Measurements from ENCODE around the gene RASGEF1C. TPM values are rescaled to one million over a fixed set of nuclear protein-coding genes. Genes with fewer than 3 reads are reported as not detected.

RASGEF1C gene
- total RNA-seq, 2 experiments from 2014 or later = not detected

DNA sequence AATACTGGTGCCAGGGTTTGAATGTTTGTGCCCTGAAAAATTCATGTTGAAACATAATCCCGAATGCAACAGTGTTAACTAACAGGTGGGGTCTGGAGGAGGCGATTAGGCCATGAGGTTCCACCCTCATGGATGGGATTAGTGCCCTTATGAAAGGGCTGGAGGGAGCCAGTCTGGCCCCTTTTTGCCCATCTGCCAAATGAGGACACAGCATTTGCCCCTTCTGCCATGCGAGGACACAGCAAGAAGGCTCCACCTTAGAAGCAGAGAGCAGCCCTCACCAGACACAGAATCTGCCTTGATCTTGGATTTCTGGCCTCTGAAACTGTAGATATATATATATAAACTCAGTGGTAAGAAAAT lies 104.9 kb downstream of the RASGEF1C start:
- CTCF ChIA-PET = interaction anchor here (1.0 to 1.1 kb wide), 2 partner anchors 11 to 13 kb away, joined by 3 read pairs; no protein-coding TSS in a partner anchor

DNA sequence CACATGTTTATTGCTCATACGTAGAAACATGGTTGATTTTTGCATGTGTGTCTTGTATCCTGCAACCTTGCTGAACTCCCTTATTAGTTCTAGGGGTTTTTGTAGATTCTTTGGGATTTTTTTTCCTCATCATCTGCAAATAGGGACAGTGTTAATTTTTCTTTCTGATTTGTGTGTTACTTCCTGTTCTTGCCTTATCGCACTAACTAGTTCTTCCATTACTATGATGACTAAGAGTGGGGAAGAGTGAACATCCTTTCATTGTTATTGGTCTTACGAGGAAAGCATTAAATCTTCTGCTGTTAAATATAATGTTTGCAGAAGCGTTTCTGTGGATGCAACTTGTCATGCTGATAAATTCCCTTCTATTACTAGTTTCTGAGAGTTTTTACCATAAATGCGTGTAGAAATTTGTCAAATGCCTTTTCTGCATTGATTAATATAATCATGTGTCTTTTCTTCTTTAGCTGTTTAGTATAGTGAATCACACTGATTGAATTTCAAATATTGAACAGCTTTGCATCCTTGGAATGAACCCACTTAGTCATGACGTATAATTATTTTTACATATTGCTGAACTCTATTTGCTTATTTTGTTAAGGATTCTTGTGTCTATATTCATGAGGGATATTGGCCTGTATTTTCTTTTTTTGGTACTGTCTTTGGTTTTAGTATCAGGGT lies 105.4 kb downstream of the RASGEF1C start:
- Mint-ChIP-seq H3K4me3 (no peak overlapping the region), H3K36me3 (ENCODE audit: low read depth) (peaks cover 9% of the 10 kb centered on the region), H3K27me3 (peaks cover 4% of the 10 kb centered on the region), H3K9me3 (ENCODE audit: low read depth) (peaks cover 13% of the 10 kb centered on the region), H3K27ac (no peak overlapping the region), H3K4me1 (no peaks in the 10 kb centered on the region)
- ChIA-PET CTCF (interaction anchor here (1.0 to 1.1 kb wide), 2 partner anchors 10 to 12 kb away, joined by 3 read pairs; no protein-coding TSS in a partner anchor), POLR2A (no interaction called here)
- no peak for DNase-seq
- ATAC-seq = no peak
- intact Hi-C loops (cut with DNase I, micrococcal nuclease) = no loop called here

More for the DNA sequence above, 104.9 kb downstream of the RASGEF1C start:
- intact Hi-C loops (cut with DNase I, micrococcal nuclease) = no loop called here
- no peak for ATAC-seq
- DNase-seq = no peak
- no peak overlapping the region for H3K4me3 Mint-ChIP-seq
- no peaks in the 10 kb centered on the region for H3K4me1 Mint-ChIP-seq
- H3K9me3 Mint-ChIP-seq (ENCODE audit: low read depth) = peaks cover 13% of the 10 kb centered on the region
- H3K27ac Mint-ChIP-seq = no peak overlapping the region
- POLR2A ChIA-PET = no interaction called here
- peaks cover 9% of the 10 kb centered on the region for H3K36me3 Mint-ChIP-seq (ENCODE audit: low read depth)
- peaks cover 4% of the 10 kb centered on the region for H3K27me3 Mint-ChIP-seq

DNA sequence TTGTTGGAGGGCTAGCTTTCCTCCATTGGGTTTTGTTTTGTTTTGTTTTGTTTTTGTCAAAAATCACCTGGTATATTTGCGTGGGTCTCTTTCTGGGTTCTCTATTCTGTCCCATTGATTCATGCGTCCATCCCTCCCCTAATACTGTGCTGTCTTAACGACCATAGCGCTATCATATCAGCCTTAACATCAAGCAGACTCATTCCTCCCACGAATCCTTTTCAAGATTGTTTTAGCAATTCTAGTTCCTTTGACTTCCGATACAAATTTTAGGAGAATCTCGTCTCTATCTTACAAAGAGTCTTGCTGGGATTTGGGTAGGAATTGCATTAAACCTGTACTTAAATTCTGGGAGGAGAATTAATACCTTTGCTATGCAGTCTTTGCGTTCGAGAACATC lies 106.4 kb downstream of the RASGEF1C start:
- intact Hi-C loops (cut with DNase I, micrococcal nuclease) = no loop called here
- Mint-ChIP-seq H3K36me3 (ENCODE audit: low read depth) (peaks cover 7% of the 10 kb centered on the region), H3K9me3 (ENCODE audit: low read depth) (peaks cover 11% of the 10 kb centered on the region), H3K27ac (no peak overlapping the region), H3K4me3 (no peak overlapping the region), H3K4me1 (no peaks in the 10 kb centered on the region), H3K27me3 (peaks cover 4% of the 10 kb centered on the region)
- POLR2A ChIA-PET = no interaction called here
- no peak for ATAC-seq
- no peak for DNase-seq
- CTCF ChIA-PET = no interaction called here

DNA sequence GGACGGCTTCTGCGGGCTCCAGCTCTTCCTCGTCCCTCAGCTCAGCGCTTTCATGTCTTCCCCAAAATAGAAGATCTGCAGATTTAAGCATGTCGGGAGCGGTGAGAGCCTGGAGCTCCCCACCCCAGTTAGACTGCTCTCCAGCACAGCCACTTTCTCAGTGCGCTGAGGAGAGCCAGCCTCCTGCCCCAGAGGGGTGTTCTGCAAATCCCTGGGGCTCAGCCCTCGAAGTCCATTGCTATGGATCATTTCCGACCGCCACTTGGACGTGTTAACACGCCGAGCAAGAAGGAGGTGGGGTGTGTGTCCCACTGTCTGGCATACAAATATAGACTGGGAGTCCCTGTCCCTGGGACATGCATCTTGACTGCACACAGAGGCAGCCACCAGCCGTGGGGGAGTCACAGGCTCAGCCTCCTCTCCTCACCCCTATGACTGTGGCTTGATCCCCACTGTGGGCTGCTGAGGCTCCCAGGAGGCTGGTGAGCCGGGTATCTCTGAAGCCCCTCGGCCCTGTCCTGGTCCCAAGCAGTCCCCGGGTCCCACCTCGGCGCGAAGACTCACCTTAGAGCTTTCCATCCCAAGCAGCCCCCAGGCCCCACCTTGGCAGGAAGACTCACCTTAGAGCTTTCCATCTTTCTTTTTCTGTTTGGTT lies 107.4 kb downstream of the RASGEF1C start:
- no peak for ATAC-seq
- POLR2A ChIA-PET = no interaction called here

DNA sequence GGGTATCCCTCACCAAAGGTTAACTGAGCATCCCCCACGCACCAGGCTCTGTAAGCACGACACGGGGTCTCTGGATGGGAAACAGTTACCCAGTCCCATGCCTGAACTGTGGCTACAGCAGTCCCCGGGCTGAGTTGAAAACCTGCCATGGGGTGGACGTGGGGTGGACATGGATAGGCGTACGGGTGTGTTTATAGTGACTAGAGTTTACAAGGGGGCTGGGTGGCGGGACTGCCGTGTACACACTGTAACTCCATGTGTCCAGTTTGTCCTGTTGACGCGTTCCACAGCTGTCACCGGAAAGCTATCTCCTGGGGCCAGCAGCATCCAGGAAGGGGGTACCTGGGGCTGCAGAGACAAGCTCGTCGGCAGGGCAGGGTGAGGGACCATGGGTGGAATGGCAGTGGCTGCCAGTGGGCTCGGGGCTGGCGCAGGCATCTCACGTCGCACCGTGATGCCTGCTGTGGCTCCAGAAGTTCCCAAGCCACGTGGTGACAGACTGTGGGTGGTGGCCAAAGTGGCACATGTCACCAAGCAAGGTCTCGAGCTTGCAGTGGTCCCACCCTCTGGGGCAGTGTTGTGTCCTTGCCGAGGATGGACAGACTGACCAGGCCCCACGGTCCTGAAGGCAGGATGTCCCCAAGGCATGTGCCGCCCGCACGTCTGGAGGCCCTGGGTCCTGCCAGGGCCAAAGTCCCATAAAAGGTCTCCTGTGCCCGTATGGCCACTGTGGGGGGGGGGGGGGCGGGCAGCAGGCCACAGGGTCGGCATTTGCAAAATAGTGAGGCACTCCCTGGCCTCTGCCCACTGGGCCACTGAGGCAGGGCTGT lies 108.2 kb downstream of the RASGEF1C start:
- intact Hi-C loops (cut with DNase I, micrococcal nuclease) = no loop called here
- Mint-ChIP-seq H3K9me3 (ENCODE audit: low read depth) (no peaks in the 10 kb centered on the region), H3K36me3 (ENCODE audit: low read depth) (no peaks in the 10 kb centered on the region), H3K4me3 (no peak overlapping the region), H3K27ac (no peak overlapping the region), H3K27me3 (no peaks in the 10 kb centered on the region), H3K4me1 (no peaks in the 10 kb centered on the region)
- POLR2A ChIA-PET = no interaction called here
- ATAC-seq (no peak), DNase-seq (no peak)
- CTCF ChIA-PET = no interaction called here

More for the DNA sequence above, 107.4 kb downstream of the RASGEF1C start:
- peaks cover under 1% of the 10 kb centered on the region for H3K27me3 Mint-ChIP-seq
- no peak for DNase-seq
- no peak overlapping the region for H3K4me3 Mint-ChIP-seq
- no peaks in the 10 kb centered on the region for H3K4me1 Mint-ChIP-seq
- H3K9me3 Mint-ChIP-seq (ENCODE audit: low read depth) = peaks cover 5% of the 10 kb centered on the region
- peaks cover 2% of the 10 kb centered on the region for H3K36me3 Mint-ChIP-seq (ENCODE audit: low read depth)
- intact Hi-C loops (cut with DNase I, micrococcal nuclease) = no loop called here
- H3K27ac Mint-ChIP-seq = no peak overlapping the region
- CTCF ChIA-PET = no interaction called here

DNA sequence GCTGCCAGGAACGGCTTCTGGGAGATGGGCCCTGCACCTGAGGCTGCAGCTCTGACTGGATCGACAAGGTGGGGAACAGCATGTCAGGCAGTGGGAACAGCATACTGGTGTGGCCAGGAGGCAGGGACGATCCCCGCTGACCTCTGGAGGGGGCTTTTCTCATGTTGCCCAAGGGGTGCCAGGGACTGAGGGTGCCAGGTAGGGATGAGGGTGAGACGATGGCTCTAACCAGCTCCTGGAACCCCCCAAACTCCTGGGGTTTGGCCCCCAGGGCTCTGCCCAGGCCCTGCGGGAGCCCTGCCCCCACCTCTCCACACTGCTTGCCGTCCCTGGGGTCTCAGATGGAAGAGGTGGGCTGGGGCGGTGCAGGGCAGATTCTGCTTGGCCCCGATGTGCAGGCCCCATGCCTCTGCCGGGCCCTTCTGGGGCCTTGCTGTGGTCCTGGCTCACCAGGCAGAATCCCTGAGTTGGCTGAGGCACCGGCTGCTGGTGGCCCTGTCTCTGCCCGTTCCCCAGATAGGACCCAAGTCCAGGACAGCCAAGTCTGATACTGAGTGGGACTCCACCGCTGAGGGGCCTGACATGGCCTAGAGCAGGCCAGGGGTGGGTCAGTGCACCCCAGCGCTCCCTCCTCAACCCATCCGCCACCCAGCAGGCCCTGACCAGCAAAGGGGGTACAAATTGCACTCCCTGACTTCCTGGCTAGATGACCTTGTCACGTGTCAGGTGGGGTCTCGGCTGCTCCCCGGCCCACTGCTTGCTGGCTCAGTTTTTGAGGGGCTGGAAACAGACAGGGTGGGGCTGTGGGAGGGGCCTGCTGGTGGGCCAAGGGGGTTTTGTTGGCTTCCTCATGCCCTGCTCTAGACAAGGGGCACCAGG lies 109.0 kb downstream of the RASGEF1C start:
- no peak overlapping the region for H3K4me3 Mint-ChIP-seq

DNA sequence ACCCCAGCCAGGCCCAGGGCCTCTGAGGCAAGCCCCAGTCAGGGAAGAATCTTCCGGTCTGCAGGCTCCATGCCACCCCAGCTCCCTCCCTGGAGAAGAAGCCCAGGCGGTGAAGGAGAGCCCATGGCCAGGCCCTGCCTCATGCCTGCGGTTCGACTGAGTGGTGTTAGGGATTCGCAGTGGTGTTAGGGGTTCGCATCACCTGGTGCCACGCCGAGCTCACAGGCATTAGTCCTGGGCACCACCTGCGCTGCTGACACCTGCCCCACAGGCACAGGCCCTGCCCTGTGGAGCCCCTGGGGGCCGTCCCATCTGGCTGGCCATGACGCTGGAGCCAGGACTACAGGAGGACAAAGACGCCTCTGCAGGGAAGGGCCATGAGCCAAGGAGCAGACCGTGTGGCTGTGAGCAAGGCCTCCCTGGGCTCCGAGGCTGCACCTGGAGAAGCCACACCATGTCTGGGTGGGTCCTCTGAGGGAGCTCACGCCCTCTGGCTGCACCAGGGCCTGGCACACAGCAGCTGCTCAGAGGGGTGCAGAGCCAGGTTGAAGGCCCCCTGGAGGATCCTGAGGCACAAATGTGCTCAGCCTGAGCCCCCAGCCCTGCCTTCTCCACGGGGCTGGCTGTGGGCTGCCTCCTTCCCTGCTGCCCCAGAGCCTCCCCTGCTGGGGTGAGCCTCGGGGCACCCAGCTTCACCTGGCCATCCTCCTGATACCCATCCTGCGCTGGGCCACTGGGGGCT lies 109.8 kb downstream of the RASGEF1C start:
- no peaks in the 10 kb centered on the region for H3K27me3 Mint-ChIP-seq
- no peaks in the 10 kb centered on the region for H3K36me3 Mint-ChIP-seq (ENCODE audit: low read depth)
- ChIA-PET POLR2A (no interaction called here), CTCF (no interaction called here)
- no peak overlapping the region for H3K4me3 Mint-ChIP-seq
- intact Hi-C loops (cut with DNase I, micrococcal nuclease) = no loop called here
- H3K4me1 Mint-ChIP-seq = no peaks in the 10 kb centered on the region
- no peak for ATAC-seq
- no peak for DNase-seq
- H3K9me3 Mint-ChIP-seq (ENCODE audit: low read depth) = no peaks in the 10 kb centered on the region
- H3K27ac Mint-ChIP-seq = no peak overlapping the region

More for the DNA sequence above, 109.0 kb downstream of the RASGEF1C start:
- Mint-ChIP-seq H3K27ac (no peak overlapping the region), H3K4me1 (no peaks in the 10 kb centered on the region), H3K9me3 (ENCODE audit: low read depth) (no peaks in the 10 kb centered on the region), H3K27me3 (no peaks in the 10 kb centered on the region), H3K36me3 (ENCODE audit: low read depth) (no peaks in the 10 kb centered on the region)
- CTCF ChIA-PET = no interaction called here
- DNase-seq = no peak
- intact Hi-C loops (cut with DNase I, micrococcal nuclease) = no loop called here
- POLR2A ChIA-PET = no interaction called here
- no peak for ATAC-seq

DNA sequence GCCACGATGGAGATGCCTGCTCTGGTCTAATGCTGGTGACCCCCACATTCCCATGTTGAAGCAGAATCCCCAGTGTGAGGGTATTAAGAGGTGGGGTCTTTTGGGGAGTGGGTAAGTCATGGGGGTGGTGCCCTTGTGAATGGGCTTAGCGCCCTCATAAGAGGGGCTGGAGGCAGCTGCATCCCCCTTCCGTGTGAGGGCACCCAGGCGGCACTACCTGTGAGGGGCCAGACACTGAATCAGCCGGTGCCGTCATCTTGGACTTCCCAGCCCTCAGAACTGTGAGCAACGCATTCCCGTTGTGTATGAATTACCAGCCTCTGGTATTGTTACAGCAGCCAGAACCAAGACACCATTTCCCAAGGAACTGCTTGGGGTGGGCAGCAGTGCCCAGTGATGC lies 110.5 kb downstream of the RASGEF1C start:
- Mint-ChIP-seq H3K4me3 (no peak overlapping the region), H3K4me1 (no peaks in the 10 kb centered on the region), H3K27me3 (no peaks in the 10 kb centered on the region), H3K27ac (no peak overlapping the region), H3K9me3 (ENCODE audit: low read depth) (no peaks in the 10 kb centered on the region), H3K36me3 (ENCODE audit: low read depth) (no peaks in the 10 kb centered on the region)
- intact Hi-C loops (cut with DNase I, micrococcal nuclease) = no loop called here
- ChIA-PET CTCF (no interaction called here), POLR2A (no interaction called here)
- no peak for ATAC-seq
- DNase-seq = no peak

DNA sequence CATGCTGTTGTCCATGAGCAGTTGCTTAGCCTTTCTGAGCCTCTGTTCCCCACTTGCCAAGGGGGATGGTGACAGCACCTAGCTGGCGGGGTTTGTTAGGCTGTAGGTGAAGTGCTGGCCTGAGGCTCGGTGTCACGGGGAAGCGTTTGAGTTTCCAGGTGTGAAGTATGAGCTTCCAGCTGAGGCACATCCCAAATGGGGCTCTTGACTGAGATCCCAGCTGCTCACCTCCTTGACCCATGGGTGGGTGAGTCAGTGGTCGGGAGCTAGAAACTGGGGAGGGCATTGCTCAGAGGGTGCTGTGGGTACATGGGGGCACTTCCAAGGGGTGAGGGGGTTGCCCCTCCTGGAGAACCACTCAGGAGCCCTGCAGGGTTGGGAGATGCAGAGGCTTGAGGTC lies 111.1 kb downstream of the RASGEF1C start:
- ChIA-PET CTCF (no interaction called here), POLR2A (no interaction called here)
- H3K4me1 Mint-ChIP-seq = no peaks in the 10 kb centered on the region
- H3K27me3 Mint-ChIP-seq = no peaks in the 10 kb centered on the region
- H3K27ac Mint-ChIP-seq = no peak overlapping the region
- ATAC-seq = no peak
- H3K9me3 Mint-ChIP-seq (ENCODE audit: low read depth) = no peaks in the 10 kb centered on the region
- intact Hi-C loops (cut with DNase I, micrococcal nuclease) = no loop called here
- no peak overlapping the region for H3K4me3 Mint-ChIP-seq
- H3K36me3 Mint-ChIP-seq (ENCODE audit: low read depth) = no peaks in the 10 kb centered on the region
- DNase-seq = no peak

DNA sequence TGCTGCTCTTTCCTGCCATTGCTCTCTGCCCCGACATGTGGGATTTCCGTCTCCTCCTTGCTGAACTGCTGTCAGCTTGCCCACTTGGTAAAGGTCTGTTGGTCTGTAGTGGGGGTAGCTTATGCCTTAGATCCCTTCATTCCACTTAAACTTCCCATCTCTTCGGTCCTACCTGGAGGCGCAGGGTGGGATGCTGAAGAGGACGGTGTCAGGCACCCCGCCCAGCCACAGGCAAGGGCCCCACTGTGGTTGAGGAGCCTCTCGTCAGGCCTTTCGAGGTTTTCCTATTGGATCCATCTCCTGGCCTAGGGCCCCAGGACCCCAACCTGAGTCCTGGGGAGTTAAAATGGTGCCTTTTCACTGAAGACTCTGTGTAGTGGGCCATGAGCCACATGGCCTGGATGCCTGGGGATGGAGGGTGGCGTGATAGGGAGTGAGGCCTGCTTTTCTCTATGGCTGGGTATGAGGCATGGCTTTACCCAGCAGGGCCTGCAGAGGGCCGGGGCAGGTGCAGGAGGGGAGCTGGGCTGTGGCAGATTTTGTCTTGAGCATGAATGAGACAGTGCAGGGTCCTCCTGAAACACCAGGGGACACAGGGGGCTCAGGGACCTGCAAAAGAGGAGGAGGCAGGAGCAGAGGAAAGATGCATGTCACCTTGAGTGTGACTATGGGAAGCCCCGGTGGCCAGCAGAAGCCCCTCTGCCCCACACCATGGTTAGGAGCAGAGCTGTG lies 111.7 kb downstream of the RASGEF1C start:
- POLR2A ChIA-PET = no interaction called here
- no peaks in the 10 kb centered on the region for H3K4me1 Mint-ChIP-seq
- no peaks in the 10 kb centered on the region for H3K27me3 Mint-ChIP-seq
- no peak overlapping the region for H3K4me3 Mint-ChIP-seq
- no peak overlapping the region for H3K27ac Mint-ChIP-seq
- no peak for DNase-seq
- H3K36me3 Mint-ChIP-seq (ENCODE audit: low read depth) = no peaks in the 10 kb centered on the region
- CTCF ChIA-PET = interaction anchor here (0.5 kb wide), 1 partner anchor 407 kb away, joined by 3 read pairs; no protein-coding TSS in a partner anchor
- no peak for ATAC-seq
- intact Hi-C loops (cut with DNase I, micrococcal nuclease) = no loop called here
- no peaks in the 10 kb centered on the region for H3K9me3 Mint-ChIP-seq (ENCODE audit: low read depth)

Measured in activated CD4-positive, alpha-beta T cell treated with anti-CD3 and anti-CD28 coated beads for 36 hours (primary cell).